Occipital lobe (tissue), 2 donors: ENCODE measurements around the gene BCL2L1. TPM values are rescaled to one million over a fixed set of nuclear protein-coding genes. Genes with fewer than 3 reads are reported as not detected.

ENCODE experiments used
- DNase-seq: peaks from one replicate; lab custom pipeline; 2025; lab: John Stamatoyannopoulos, UW
- total RNA-seq: library from RNA; depleted of rRNA; stranded (reverse); fragments of >200 nt; gene quantifications from one replicate; pipeline ENCODE4 v1.2.3, GENCODE V29; 2014

BCL2L1 gene
- total RNA-seq, 1 donor from 2014 or later, result 42.6 TPM

DNA sequence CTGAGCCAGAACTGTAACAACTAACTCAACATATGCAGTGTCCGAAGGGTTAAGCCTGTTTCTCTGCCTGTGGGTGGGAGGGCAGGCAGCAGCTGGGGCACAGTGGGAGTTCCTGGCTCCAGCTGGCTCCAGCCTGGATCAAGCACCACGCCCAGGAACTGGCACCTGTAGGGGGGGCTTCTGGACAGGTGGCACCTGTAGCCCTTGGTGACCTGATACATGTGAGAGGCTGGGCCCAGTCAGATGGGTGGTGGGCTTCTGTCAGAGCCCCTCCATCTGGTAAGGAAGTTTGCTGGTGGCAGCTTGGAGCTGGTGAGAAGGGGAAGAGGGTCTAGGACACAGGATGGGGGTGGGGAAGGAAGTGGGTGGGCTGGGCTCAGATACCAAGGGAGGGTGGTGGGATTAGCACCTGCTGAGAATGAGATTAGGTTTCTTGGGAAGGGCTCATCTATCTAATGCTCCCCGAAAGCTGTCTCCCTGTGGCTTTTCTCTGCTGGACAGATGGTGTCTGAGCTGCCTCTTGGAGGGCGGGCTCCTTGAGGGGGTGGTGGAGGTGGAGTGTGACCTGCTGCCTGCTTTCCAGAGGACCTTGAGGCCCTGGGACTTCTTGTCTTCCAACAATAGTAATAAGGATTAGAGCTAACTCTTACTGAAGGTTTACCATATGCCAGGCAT lies 28.5 kb downstream of the BCL2L1 start:
- no peak for DNase-seq

DNA sequence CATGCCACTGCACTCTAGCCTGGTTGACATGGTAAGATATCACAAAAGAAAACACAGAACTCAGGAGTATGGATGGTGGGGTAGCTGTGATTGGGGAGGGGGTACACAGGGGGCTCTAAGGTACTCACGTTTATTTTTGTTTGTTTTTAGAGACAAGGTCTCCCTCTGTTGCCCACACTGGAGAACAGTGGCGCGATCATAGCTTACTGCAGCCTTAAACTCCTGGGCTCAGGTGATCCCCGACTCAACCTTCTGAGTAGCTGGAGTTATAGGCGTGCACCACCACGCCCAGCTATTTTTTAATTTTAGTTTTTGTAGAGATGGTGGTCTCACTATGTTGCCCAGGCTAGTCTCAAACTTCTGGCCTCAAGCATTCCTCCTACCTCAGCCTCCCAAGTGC lies 29.3 kb downstream of the BCL2L1 start:
- DNase-seq, result no peak

DNA sequence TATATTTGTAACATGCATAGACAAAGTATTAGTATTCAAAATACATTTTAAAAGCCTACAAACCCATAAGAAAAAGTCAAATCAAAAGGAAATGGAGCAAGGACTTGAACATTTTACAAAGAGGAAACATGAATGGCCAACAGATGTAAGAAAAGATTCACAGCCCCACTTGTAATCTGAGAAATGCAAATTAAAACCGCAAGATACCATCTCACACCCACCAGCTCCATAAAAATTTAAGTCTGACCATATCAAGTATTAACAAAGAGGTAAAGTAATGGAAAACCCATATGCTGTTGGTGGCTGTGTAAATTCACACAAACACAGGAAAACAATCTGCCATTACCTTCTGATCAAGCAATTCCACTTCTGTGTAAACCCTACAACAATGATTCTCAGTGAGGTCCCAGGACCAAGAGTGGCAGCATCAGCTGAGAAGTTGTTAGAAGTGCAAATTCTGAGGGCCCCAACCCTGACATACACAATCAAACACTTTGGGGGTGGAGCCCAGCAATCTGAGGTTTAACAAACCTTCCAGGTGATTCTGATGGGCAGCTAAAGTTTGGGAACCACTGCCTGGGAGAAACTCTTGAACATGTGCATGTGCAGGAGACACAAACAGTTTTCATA lies 30.9 kb downstream of the BCL2L1 start:
- no peak for DNase-seq

DNA sequence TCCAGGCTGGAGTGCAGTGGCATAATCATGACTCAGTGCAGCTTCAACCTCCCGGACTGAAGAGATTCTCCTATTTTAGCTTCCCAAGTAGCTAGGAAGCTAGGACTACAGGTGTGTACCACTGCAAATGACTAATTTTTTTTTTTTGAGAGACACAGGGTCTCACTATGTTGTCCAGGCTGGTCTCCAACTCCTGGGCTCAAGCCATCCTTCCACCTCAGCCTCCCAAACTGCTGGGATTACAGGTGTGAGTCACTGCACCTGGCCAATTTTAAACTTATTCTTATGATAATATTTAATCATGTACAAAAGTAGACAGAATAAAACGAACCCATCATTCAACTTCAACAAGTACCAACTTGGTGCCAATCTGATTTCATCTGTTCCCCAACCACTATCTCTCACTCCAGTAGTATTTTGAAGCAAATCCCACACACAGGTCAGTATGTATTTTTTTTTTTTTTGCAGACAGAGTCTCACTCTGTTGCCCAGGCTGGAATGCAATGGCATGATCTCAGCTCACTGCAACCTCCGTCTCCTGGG lies 32.5 kb downstream of the BCL2L1 start:
- DNase-seq, result no peak

DNA sequence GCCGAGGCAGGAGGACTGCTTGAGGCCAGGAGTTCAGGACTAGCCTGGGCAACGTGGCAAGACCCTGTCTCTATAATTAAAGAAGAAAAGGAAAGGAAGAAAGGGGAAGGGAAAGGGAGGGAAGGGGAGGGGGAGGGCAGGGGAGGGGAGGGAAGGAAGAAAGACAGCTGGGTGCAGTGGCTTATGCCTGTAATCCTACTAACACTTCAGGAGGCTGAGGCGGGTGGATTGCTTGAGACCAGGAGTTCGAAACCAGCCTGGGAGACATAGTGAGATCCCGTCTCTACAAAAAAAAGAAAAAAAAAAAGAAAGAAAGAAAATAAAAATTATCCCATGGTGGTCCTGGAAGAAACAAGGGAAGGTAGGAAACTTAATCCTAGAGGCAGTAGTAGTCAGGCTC lies 33.5 kb downstream of the BCL2L1 start:
- no peak for DNase-seq

DNA sequence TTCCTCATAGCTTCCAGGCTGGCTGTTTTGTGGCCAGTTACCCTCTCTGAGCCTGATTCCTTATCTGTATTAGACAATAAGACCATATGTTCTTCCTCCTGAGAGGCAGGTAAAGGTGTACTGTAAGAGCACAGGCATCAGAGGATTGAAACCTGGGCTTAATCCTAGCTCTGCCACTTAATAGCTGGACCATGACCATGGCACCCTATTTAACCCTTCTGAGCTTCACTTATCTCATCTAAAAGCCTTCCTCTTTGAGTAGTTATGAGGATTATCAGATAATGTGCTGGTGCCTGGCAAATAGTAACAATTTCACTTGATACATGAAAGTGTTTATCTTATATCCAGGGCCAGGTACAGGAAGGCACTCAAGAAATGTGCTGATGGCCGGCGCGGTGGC lies 34.9 kb downstream of the BCL2L1 start:
- no peak for DNase-seq

DNA sequence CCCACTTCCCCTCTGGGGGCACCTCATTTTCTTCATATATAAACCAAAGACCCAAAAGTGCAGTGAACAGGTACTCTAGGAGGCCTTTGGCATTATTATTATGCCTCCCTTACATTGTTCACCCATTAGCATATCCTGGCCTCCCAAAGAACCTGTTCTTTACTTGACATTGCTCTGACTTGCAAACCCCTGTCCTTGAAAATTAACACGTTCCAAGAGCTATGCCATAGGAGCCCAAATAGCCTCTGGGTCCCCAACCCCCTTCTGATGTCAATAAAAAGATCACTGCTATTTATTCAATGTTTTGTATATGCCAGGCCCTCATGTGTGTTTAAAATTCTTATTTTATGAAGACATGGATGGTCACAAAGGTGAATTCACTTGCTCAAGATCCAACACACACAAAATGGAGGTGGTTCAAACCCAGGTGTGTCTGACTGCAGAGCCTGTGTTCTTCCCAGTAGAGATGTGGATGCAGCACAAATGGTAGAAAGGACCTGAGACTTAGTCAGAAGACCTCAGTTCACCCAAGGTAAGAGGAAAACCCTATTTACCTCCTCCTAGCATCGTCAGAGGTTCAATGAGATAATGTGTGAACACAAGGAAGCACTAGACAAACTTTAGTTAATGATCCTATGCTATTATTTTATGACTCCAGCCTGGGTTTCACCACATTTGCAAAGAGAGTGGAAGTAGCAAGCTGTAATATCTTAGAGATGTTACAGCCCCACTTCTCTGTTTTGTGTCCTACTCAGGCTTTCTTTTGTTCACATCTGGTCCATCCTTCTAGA lies 36.6 kb downstream of the BCL2L1 start:
- no peak for DNase-seq

DNA sequence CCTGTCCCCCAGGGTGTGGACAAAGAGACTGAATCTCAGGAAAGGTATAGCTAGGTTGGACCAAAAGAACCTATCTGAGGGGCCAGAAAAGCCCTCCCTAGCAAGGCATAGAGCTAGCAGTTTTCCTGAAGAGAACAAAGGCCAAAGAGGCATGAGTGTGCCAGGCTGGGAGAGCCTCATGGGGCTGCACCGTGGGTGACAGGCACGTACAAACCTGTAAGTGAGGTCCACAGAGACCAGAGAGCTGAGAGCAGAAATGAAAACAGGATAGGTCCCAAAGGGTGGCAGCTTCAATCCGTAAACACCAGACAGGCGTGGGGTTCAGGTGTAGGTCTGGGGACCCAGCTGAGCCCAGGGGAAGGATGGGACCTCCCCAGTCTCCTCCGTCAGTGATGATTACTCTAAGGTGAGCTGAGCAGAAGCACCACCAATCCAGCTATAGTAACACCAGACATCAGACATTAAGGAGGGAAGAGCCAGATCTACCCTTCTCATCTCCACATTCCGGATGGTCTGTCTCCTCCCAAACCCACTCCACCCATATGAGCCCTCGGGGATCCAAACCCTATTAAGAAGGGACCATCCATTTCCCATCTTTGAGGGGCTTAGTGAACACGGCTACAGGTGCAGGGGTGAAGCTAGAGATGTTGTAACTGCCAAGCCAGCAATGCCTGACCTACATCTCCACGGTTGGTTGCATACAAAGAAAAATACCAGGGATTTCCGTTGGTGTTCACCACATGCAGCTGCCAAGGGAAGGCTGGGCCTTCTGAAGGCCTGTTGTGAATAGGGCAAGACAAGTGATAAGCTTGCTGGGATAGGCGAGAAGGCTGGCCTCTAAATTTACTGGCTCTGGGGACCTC lies 38.3 kb downstream of the BCL2L1 start:
- no peak for DNase-seq

DNA sequence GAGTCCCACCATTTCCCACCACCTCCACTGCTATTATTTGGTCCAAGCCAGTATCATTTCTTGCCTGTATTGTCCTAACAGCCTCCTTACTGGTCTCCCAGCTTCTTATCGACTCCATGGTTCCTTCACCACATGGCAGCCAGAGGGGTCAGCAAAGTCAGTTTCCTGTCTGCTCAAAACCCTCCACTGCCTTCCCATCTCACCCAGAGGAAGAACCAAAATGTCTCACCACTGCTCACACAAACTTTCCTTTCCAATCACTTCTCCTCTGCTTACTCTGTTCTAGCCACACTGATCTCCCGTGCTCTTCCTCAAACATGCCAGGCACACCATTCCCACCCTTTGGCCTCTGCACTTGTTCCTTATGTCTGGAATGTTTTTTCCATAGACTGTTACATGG lies 39.7 kb downstream of the BCL2L1 start:
- DNase-seq, result no peak

DNA sequence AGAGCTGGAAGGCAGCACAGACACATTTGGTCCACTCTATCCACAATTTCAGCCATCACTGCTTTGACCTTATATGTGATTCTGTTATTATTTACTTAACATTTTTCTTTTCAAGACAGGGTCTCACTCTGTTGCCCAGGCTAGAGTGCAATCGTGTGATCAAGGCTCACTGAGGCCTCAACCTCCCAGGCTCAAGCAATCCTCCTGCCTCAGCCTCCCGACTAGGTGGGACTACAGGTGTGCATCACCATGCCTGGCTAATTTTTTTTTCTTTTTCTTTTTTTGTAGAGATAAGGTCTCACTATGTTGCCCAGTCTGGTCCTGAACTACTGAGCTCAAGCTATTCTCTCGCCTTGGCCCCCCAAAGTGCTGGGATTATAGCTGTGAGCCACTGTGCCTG lies 40.3 kb downstream of the BCL2L1 start:
- DNase-seq, result no peak

DNA sequence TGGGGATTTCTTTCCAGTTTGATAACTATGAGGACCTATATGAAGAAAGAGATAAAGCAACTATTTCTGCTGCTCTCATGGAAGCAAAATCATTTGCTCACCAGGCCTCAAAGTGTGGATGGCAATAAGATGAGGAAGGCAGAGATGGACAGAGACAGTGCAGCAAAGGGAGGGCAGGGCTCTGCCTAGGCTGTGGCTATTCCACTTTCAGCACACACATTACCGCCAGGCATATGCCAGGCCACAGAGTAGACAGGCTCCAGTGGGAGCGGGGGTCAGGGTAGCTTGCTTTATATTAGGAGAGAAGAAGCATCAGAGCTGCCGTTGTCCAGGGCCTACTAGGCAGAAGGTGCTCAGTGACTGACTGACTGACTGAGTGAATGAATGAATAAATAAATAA lies 40.9 kb downstream of the BCL2L1 start:
- DNase-seq, result no peak

DNA sequence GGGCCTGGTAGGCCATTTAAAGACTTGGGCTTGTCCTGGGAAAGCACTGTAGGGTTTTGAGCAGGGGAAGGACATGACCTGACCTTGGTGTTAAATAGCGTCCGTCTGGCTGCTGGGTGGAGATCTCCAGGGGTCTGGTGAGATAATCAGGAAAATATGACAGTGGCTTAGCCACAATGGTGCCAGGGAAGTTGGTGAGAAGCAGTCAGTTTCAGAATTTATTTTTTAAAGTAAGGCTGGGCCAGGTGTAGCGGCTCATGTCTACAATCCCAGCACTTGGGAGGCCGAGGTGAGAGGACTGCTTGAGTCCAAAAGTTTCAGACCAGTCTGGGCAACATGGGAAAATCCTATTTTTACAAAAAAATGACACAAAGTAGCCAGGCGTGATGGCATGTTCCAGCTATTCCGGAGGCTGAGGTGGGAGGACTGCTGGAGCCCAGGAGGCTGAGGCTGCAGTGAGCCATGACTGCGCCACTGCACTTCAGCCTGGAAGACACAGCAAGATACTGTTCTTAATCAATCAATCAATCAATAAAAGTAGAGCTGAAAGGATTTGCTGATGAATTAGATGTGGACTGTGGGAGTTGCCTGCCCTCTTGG lies 41.4 kb downstream of the BCL2L1 start:
- DNase-seq, result no peak

DNA sequence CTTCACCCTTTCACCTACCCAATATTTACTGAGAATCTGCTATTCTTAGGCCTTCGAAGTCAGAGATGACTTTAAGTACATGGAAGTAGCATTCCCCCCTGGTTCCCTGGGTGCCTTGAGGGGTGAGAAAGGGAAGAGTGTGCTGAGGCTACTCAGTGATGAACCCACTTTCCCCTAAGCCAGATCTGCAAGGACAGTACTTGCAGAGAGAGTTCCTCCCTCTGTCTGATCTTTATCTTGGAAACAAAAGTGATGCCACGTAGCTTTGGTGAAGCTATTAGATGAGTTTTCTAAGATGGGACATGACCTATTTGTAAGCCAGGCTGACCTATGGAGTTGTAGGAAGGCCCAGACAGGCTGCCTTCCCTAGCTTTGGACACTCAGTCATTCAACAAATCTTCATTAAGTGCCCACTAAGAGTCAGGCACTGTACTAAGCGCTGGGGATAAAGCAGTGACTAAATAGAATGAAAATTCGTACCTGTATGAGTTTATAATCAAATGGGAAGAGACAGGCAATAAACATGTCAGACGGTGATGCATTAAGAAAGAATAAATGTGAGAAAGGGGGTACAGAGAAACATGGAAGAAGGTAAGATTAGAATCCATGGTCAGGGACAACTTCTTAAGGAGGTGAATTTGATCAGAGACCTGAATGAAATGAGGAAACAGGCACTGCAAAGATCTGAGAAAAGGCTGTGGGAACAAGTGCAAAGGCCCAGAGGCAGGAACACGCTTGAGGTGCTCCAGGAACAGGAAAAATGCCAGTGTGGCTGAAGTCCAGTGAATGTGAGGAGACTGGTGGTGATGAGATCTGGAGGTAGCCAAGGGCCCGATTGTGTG lies 42.2 kb downstream of the BCL2L1 start:
- no peak for DNase-seq

DNA sequence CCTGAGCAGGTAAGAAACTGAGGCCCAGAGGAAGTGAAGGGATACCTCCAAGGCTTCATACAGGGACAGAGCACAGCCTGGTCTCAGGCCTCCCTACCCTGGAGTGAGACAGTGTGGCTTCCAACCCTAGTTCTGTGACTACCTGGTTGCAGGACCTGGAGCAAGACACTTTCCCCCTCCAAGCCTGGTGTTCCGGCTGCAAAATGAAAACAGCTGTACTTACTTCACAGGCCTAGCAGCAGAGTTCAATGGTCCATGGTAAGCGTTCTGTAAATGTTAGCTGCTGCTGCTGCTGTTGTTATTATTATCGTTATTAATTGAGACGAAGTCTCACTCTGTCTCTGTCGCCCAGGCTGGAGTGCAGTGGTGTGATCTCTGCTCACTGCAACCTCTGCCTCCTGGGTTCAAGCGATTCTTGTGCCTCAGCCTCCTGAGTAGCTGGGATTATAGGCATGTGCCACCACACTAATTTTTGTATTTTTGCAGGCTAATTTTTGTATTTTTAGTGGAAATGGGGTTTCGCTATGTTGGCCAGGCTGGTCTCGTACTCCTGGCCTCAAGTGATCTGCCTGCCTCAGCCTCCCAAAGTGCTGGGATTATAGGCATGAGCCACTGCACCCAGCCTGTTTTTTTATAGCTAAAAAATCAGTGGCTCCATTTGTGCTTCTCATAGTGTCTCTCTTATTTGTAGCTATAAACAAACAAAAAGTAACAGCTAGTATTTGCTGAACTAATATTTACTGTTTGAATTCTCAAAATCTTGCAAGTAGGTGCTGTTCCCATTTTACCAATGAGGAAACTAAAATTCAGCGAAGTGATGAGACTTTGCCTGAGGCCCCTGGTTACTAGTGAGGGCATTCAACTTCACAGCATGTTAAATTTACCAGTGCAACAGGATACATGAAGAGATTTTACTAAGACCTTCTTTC lies 43.0 kb downstream of the BCL2L1 start:
- DNase-seq, result no peak

DNA sequence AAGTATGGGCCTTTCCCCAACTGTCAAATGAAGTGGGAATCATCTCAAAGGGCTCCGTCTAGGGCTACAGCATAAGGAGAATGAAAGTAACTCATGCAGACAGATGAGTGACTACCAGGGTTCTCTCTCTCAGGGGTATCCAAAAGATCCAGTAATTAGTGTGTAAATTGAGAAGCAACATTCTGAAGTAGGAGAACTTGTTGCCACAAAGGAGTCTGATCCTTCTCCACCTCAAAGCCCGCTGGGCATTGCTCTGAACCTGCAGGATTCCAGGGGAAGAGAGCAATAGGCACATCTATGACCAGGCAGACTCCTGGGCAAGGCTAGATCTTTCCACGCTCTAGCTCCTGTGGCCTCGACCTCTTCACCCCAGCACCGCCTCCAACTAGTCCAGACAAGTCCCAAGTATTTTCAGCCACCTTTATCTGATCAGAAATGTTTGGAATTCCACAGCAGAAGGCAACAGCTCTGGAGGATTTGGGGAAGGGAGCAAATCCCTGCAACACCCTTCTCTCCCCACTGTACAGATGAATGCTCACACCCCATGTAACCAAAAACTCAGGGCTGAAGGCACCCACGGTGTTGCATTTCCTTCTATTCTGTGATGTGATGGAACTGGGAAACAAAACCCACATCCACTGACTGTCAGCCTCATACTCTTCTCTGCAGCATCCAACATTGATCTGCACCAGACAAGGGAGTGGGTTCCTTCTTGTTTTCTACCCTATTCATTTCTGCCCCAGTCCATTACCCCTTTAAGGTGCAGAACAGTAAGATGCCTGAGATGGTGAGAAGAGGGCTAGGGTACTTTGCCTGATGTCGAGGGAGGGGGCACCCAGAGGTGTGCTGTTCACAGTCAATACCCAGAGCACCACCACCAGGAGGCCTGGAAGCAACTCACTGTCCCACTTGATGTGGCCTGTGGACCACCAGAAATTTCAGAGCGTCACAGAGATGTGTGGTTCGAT lies 44.0 kb downstream of the BCL2L1 start:
- DNase-seq, result no peak

DNA sequence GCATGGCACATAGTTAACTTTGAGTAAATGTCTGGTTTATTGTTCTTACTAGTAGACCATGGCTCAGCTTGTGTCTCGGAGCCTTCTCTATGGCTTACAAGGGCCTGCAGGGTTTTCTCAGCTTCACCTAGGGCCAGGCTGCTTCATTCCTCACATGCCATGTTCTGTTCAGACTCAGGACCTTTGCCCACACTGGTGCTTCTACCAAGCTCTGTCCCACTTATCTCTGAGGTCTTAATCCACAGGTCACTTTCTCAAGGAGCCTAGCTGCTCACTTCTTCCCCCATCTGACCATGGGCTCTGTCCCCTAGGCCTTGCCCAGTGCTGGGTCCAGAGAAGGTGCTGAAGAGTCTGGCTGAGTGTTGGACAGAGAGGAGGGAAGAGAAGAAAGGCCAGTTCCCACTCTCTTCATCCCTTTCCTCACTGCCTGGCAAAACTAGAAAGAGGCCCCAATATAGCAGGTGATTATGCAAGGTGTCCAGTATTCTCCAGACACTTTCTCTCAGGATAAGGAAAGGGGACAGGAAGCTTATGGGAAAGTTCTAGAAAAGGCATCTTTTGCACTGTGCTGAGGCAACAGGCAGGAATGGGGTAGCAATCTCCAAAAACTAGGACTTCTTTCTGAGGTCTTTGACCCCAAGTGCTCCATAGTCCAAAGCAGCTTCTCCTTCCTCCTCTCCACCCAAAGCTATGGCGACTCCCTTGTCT lies 45.0 kb downstream of the BCL2L1 start:
- DNase-seq, result no peak

DNA sequence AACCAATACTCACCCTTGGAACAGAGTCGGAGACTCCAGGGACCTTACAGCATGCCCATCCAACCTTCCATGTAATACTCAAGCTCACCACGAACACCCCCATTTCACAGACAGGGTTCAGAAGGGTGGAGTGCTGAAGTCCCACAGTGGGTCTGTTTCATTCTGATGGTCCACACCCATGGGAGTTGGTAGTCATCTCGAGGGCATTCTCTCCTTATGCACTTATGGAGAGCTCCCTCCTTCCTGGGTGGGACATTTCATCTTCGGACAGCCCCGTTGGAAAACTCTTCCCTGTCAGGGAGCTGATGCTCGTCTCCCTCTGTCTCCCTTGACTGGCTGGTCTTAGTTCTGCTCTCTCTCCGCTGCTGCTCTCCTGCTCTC lies 46.1 kb downstream of the BCL2L1 start:
- no peak for DNase-seq
